ENCODE data around the gene ABI3BP.

The ABI3BP gene

DNA sequence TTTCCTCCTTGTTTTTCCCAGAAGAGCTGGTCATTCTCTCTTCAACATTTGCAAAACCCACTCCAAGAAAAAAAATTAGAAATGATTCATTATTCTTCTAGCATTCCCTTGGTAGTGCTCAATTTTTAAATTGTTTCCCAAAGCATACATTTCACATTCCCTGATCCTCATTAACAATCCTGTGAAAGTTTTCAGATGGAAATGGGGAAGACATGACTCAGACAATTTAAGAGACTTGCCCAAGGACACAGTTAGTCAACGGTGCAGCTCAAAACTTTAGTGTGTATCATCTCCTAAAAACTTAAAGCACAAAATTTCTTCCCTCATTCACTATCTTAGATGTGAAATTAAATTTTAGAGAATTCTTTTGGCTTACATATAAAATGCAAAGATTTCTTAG lies 17.1 kb upstream of the ABI3BP start:
- Histone ChIP-seq H3K9me2 (ENCODE audit: low read depth, low read length) (no peaks in the 10 kb centered on the region), H3F3A (ENCODE audit: insufficient read depth, low read length) (no peaks in the 10 kb centered on the region), H4K20me1 (ENCODE audit: insufficient read depth, low read length) (no peaks in the 10 kb centered on the region), H3K36me3 (ENCODE audit: insufficient read depth, low read length) (no peaks in the 10 kb centered on the region), H3K4me3 (ENCODE audit: low read depth, low read length, poor library complexity, severe bottlenecking) (no peak overlapping the region), H3K79me2 (ENCODE audit: insufficient read depth, low read length) (no peaks in the 10 kb centered on the region), H3K9me3 (ENCODE audit: low read length) (no peaks in the 10 kb centered on the region), H2AFZ (ENCODE audit: low read length) (no peak overlapping the region), H3K27ac (ENCODE audit: low read depth, low read length, poor library complexity, severe bottlenecking) (no peak overlapping the region), H3K4me2 (ENCODE audit: low read length) (no peak overlapping the region), H3K4me1 (ENCODE audit: insufficient read depth, low read length, severe bottlenecking) (no peaks in the 10 kb centered on the region), H3K9ac (ENCODE audit: low read length) (no peak overlapping the region), H3K27me3 (ENCODE audit: insufficient read depth, low read length) (no peaks in the 10 kb centered on the region)
- TF ChIP-seq EZH2 (IDR thresholded peaks at IDR 0.05; ENCODE audit: borderline replicate concordance, low read length), result no peak
- TF ChIP-seq CTCF (IDR thresholded peaks at IDR 0.05; ENCODE audit: low read length), result no peak

DNA sequence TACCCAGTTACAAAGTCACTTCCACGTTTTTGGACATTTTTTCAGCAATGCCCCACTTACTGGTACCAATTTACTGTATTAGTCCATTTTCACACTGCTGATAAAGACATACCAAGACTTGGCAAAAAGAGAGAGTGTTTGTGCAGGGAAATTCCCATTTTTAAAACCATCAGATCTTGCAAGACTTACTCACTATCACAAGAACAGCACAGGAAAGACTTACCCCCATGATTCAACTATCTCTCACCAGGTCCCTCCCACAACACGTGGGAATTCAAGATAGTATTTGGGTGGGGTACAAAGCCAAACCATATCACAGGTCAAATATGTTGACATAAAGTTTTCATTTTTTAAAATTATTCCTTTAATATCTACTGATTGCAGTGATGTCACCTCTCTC lies 16.2 kb upstream of the ABI3BP start:
- Histone ChIP-seq H3K9ac (ENCODE audit: low read length) (no peak overlapping the region), H3K4me2 (ENCODE audit: low read length) (no peak overlapping the region), H3F3A (ENCODE audit: insufficient read depth, low read length) (no peaks in the 10 kb centered on the region), H3K36me3 (ENCODE audit: insufficient read depth, low read length) (no peaks in the 10 kb centered on the region), H3K9me2 (ENCODE audit: low read depth, low read length) (no peaks in the 10 kb centered on the region), H3K79me2 (ENCODE audit: insufficient read depth, low read length) (no peaks in the 10 kb centered on the region), H2AFZ (ENCODE audit: low read length) (no peak overlapping the region), H3K27me3 (ENCODE audit: insufficient read depth, low read length) (no peaks in the 10 kb centered on the region), H3K9me3 (ENCODE audit: low read length) (no peaks in the 10 kb centered on the region), H3K4me1 (ENCODE audit: insufficient read depth, low read length, severe bottlenecking) (no peaks in the 10 kb centered on the region), H4K20me1 (ENCODE audit: insufficient read depth, low read length) (no peaks in the 10 kb centered on the region), H3K4me3 (ENCODE audit: low read depth, low read length, poor library complexity, severe bottlenecking) (no peak overlapping the region), H3K27ac (ENCODE audit: low read depth, low read length, poor library complexity, severe bottlenecking) (no peak overlapping the region)
- TF ChIP-seq EZH2 (IDR thresholded peaks at IDR 0.05; ENCODE audit: borderline replicate concordance, low read length) (no peak), CTCF (IDR thresholded peaks at IDR 0.05; ENCODE audit: low read length) (no peak)

- no peak overlapping the region for H3K4me2 ChIP-seq (ENCODE audit: low read length)
- no peaks in the 10 kb centered on the region for H3F3A ChIP-seq (ENCODE audit: insufficient read depth, low read length)
- no peaks in the 10 kb centered on the region for H3K27me3 ChIP-seq (ENCODE audit: insufficient read depth, low read length)
- no peak overlapping the region for H2AFZ ChIP-seq (ENCODE audit: low read length)
- H3K27ac ChIP-seq (ENCODE audit: low read depth, low read length, poor library complexity, severe bottlenecking), result no peak overlapping the region
- no peaks in the 10 kb centered on the region for H3K9me3 ChIP-seq (ENCODE audit: low read length)
- no peaks in the 10 kb centered on the region for H3K4me1 ChIP-seq (ENCODE audit: insufficient read depth, low read length, severe bottlenecking)
- no peaks in the 10 kb centered on the region for H4K20me1 ChIP-seq (ENCODE audit: insufficient read depth, low read length)
- no peaks in the 10 kb centered on the region for H3K9me2 ChIP-seq (ENCODE audit: low read depth, low read length)
- no peaks in the 10 kb centered on the region for H3K36me3 ChIP-seq (ENCODE audit: insufficient read depth, low read length)
- no peak overlapping the region for H3K9ac ChIP-seq (ENCODE audit: low read length)
- no peak overlapping the region for H3K4me3 ChIP-seq (ENCODE audit: low read depth, low read length, poor library complexity, severe bottlenecking)
- H3K79me2 ChIP-seq (ENCODE audit: insufficient read depth, low read length), result no peaks in the 10 kb centered on the region
- TF ChIP-seq CTCF (IDR thresholded peaks at IDR 0.05; ENCODE audit: low read length), result no peak
These were observed 5.9 kb upstream of the ABI3BP start for GRCh38 chr3:100999160-100999559.

Measured in OCI-LY1 (cell line).